ENCODE measurements around the gene TNFSF11.

Gene TNFSF11

GRCh38 chr13:42561752-42562467 lies 12.0 kb upstream of the TNFSF11 start:
- DNase-seq = no peak

GRCh38 chr13:42567906-42568305 lies 6.0 kb upstream of the TNFSF11 start:
- no peak for DNase-seq

- DNase-seq = no peak
These were observed 4.2 kb upstream of the TNFSF11 start for GRCh38 chr13:42569576-42570344.

- no peak for DNase-seq
These were observed 2.1 kb upstream of the TNFSF11 start for GRCh38 chr13:42571895-42572294.

- DNase-seq = peak; percentile 48
These were observed 721 bp downstream of the TNFSF11 start for GRCh38 chr13:42574435-42575311.

- DNase-seq = no peak
These were observed 2.0 kb downstream of the TNFSF11 start for GRCh38 chr13:42575938-42576337.

GRCh38 chr13:42577538-42577937 lies 3.6 kb downstream of the TNFSF11 start:
- DNase-seq = no peak

GRCh38 chr13:42580644-42581043 lies 6.7 kb downstream of the TNFSF11 start:
- no peak for DNase-seq

- DNase-seq = no peak
These were observed 7.5 kb downstream of the TNFSF11 start for GRCh38 chr13:42581427-42581826.

GRCh38 chr13:42591602-42592001 lies 17.6 kb downstream of the TNFSF11 start:
- DNase-seq = no peak

- DNase-seq = no peak
These were observed 19.3 kb downstream of the TNFSF11 start for GRCh38 chr13:42592915-42593900.

- peak; percentile 58 for DNase-seq
These were observed 20.7 kb downstream of the TNFSF11 start for GRCh38 chr13:42594481-42595252.

- no peak for DNase-seq
These were observed 21.3 kb downstream of the TNFSF11 start for GRCh38 chr13:42595253-42595571.

GRCh38 chr13:42597505-42597904 lies 23.6 kb downstream of the TNFSF11 start:
- DNase-seq = no peak

GRCh38 chr13:42600943-42601342 lies 27.0 kb downstream of the TNFSF11 start:
- DNase-seq = no peak

GRCh38 chr13:42602906-42603305 lies 29.0 kb downstream of the TNFSF11 start:
- DNase-seq = no peak

- DNase-seq = no peak
These were observed 29.6 kb downstream of the TNFSF11 start for GRCh38 chr13:42603571-42603970.

- no peak for DNase-seq
These were observed 33.6 kb downstream of the TNFSF11 start for GRCh38 chr13:42607546-42607945.

- DNase-seq = no peak
These were observed 36.7 kb downstream of the TNFSF11 start for GRCh38 chr13:42610649-42611048.

- DNase-seq = no peak
These were observed 37.3 kb downstream of the TNFSF11 start for GRCh38 chr13:42611086-42611779.
